ENCODE results near the gene RASSF10.
"Not testable (repeated sequence)": the region's sequence is repeated elsewhere in the genome, so short reads cannot be mapped to it uniquely, and the experiment has no call there.

The RASSF10 gene

GRCh38 chr11:13043912-13044628, 35.0 kb downstream of the RASSF10 start:
- no peak for TF ChIP-seq CTCF (IDR thresholded peaks at IDR 0.05; ENCODE audit: low read depth, low read length)
- TF ChIP-seq MAX (IDR thresholded peaks at IDR 0.05; ENCODE audit: low read depth, low read length), result no peak
- no peak for TF ChIP-seq POLR2A (IDR thresholded peaks at IDR 0.05; ENCODE audit: extremely low read depth, insufficient read length)
- TF ChIP-seq MYC (IDR thresholded peaks at IDR 0.05; ENCODE audit: low read depth, low read length), result no peak
- no peak for DNase-seq (ENCODE audit: low read depth)
- H3K4me3 ChIP-seq (ENCODE audit: low read depth, low read length), result no peak overlapping the region

DNA sequence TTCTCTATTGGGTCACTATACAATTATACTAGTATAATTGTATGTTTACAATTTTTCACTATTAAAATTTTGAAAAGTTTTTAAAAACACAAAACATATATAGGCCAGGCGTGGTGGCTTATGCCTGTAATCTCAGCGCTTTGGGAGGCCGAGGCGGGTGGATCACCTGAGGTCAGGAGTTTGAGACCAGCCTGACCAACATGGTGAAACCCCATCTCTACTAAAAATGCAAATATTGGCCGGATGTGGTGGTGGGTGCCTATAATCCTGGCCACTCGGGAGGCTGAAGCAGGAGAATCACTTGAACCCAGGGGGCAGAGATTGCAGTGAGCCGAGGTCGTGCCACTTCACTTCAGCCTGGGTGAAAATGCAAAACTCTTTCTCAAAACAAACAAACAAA, 36.0 kb downstream of the RASSF10 start:
- H3K4me3 ChIP-seq (ENCODE audit: low read depth, low read length); DNase-seq (ENCODE audit: low read depth): not testable (repeated sequence)

GRCh38 chr11:13045734-13046133, 36.6 kb downstream of the RASSF10 start:
- TF ChIP-seq MAX (IDR thresholded peaks at IDR 0.05; ENCODE audit: low read depth, low read length) (no peak), CTCF (IDR thresholded peaks at IDR 0.05; ENCODE audit: low read depth, low read length) (no peak), POLR2A (IDR thresholded peaks at IDR 0.05; ENCODE audit: extremely low read depth, insufficient read length) (no peak), MYC (IDR thresholded peaks at IDR 0.05; ENCODE audit: low read depth, low read length) (no peak)
- H3K4me3 ChIP-seq (ENCODE audit: low read depth, low read length), result no peak overlapping the region
- DNase-seq (ENCODE audit: low read depth), result no peak

GRCh38 chr11:13046637-13047570, 37.8 kb downstream of the RASSF10 start:
- H3K4me3 ChIP-seq (ENCODE audit: low read depth, low read length), result no peak overlapping the region
- DNase-seq (ENCODE audit: low read depth), result no peak
- TF ChIP-seq MAX (IDR thresholded peaks at IDR 0.05; ENCODE audit: low read depth, low read length) (no peak), MYC (IDR thresholded peaks at IDR 0.05; ENCODE audit: low read depth, low read length) (no peak), CTCF (IDR thresholded peaks at IDR 0.05; ENCODE audit: low read depth, low read length) (no peak), POLR2A (IDR thresholded peaks at IDR 0.05; ENCODE audit: extremely low read depth, insufficient read length) (no peak)

DNA sequence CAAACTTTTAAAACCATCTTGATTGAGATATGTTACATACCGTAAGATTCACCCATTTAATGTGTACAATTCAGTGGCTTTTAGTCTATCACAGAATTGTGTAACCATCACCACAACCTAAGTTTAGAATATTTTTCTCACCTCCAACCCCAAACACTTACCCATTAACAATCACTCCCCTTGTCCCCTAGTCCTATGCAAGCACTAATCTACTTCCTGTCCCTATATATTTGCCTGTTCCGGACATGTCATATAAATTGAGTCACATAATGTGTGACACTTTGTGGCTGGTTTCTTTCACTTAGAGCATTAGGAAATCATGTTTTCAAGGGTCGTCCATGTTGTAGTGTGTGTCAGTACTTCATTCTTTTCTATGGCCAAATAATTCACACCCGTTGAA, 38.8 kb downstream of the RASSF10 start:
- DNase-seq (ENCODE audit: low read depth), result no peak
- TF ChIP-seq MYC (IDR thresholded peaks at IDR 0.05; ENCODE audit: low read depth, low read length) (no peak), CTCF (IDR thresholded peaks at IDR 0.05; ENCODE audit: low read depth, low read length) (no peak), POLR2A (IDR thresholded peaks at IDR 0.05; ENCODE audit: extremely low read depth, insufficient read length) (no peak), MAX (IDR thresholded peaks at IDR 0.05; ENCODE audit: low read depth, low read length) (no peak)
- no peak overlapping the region for H3K4me3 ChIP-seq (ENCODE audit: low read depth, low read length)

DNA sequence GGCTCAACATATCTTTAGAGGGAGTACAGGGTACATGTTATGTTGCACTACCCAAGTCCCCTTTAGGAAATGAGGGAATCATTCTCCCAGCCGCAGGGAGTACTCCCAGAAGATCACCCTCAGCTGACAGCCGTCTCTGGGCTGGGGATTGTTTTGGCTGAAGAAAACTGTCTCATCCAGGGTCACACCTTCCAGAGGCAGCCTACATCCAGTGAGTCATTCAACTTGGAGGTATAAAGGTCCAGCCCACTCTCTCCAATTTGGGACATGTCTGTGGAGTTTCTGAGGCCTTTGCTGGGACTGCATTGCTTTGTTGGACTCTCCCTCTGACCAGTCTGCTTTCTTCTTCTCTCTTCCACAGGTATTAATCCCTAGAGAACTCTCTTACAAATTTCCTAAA, 42.1 kb downstream of the RASSF10 start:
- no peak overlapping the region for H3K4me3 ChIP-seq (ENCODE audit: low read depth, low read length)
- TF ChIP-seq MAX (IDR thresholded peaks at IDR 0.05; ENCODE audit: low read depth, low read length) (no peak), CTCF (IDR thresholded peaks at IDR 0.05; ENCODE audit: low read depth, low read length) (no peak), POLR2A (IDR thresholded peaks at IDR 0.05; ENCODE audit: extremely low read depth, insufficient read length) (no peak), MYC (IDR thresholded peaks at IDR 0.05; ENCODE audit: low read depth, low read length) (no peak)
- DNase-seq (ENCODE audit: low read depth), result no peak
